Skeletal muscle tissue (tissue), 4 donors: ENCODE measurements around the gene MFAP3. TPM values are rescaled to one million over a fixed set of nuclear protein-coding genes. Genes with fewer than 3 reads are reported as not detected.

Experiments used
- H3K27ac ChIP-seq: one replicate; pipeline ENCODE4 v1.7.0; 2013; ENCODE audit warnings: mild to moderate bottlenecking, low read depth, low read length, inconsistent platforms
- H3K27me3 ChIP-seq, 3 donors: one replicate each; pipeline ENCODE4 v1.7.0; 2013; ENCODE audit warnings: low read length in 3 of 3; ENCODE audit not compliant: control insufficient read depth in 3 of 3, insufficient read depth in 3 of 3
- H3K36me3 ChIP-seq, 3 donors: one replicate each; pipeline ENCODE4 v1.7.0; 2013; ENCODE audit warnings: low read length in 3 of 3; ENCODE audit not compliant: control insufficient read depth in 3 of 3, insufficient read depth in 3 of 3
- H3K4me1 ChIP-seq, 3 donors: one replicate each; pipeline ENCODE4 v1.7.0; 2013; ENCODE audit warnings: low read length in 3 of 3, mild to moderate bottlenecking in 3 of 3; ENCODE audit not compliant: control insufficient read depth in 3 of 3, insufficient read depth in 3 of 3
- H3K4me3 ChIP-seq, 3 donors: one replicate each; pipeline ENCODE4 v1.7.0; 2013; ENCODE audit warnings: low read length in 3 of 3
- H3K9ac ChIP-seq, 3 donors: one replicate each; pipeline ENCODE4 v1.7.0; 2013; ENCODE audit warnings: low read length in 3 of 3, mild to moderate bottlenecking in 3 of 3, moderate library complexity in 2 of 3, low read depth in 1 of 3
- H3K9me3 ChIP-seq, 3 donors: one replicate each; pipeline ENCODE4 v1.7.0; 2013; ENCODE audit warnings: low read length in 3 of 3; ENCODE audit not compliant: control insufficient read depth in 3 of 3
- total RNA-seq: library from RNA; depleted of rRNA; stranded (reverse); fragments of >200 nt; gene quantifications from one replicate; pipeline ENCODE4 v1.2.3, GENCODE V29; 2014
- donor health status: Osteomylitis.

Gene MFAP3
- total RNA-seq, 1 donor from 2014 or later = 69.9 TPM

DNA sequence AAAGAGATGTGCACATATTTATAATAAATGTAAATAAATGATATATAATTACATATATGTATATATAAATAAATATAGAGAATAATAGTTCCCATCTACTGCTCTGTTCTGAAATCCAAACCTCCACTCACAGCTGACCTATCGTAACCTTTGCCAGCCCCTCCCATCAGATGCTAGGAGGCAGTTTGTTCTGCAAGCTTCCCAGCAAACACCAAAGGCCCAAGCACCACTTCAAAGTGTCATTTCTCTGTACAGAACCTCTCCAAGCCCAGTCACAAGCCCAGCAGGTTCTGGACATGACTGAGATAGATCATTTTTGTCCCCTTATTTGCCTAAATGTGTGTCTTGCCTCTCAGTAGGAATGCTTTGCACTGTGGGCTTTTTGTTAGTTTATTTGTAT, 62.4 kb downstream of the MFAP3 start:
- Histone ChIP-seq H3K36me3 (peaks cover 0 to 3% (median 0%) of the 10 kb centered on the region in 3 donors), H3K9ac (no peak overlapping the region), H3K27me3 (no peaks in the 10 kb centered on the region), H3K4me3 (no peak overlapping the region), H3K4me1 (no peaks in the 10 kb centered on the region), H3K27ac (no peak overlapping the region), H3K9me3 (no peaks in the 10 kb centered on the region)

DNA sequence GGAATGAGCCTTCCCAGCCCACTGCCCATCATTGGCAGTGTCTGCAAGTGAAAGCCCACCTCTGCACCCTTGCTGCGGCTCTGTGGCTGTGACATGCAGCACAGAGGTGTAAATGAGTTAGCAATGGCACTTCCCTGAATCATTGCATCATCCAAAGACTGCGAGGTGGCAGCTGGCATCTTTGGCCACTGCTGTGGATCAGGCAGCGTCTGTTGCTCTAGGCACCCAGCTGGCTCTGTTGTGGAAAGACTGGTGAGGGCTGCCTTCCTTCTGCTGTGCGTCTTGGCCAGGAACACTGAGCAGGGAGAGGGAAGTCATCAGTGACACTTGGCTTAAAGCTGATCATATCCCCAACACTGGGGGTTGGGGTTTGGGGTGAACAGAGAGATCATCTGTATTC, 64.5 kb downstream of the MFAP3 start:
- H3K4me1 ChIP-seq = no peaks in the 10 kb centered on the region
- H3K27ac ChIP-seq = no peak overlapping the region
- H3K4me3 ChIP-seq = no peak overlapping the region

More for the DNA sequence above, 64.5 kb downstream of the MFAP3 start:
- no peaks in the 10 kb centered on the region for H3K27me3 ChIP-seq
- no peaks in the 10 kb centered on the region for H3K9me3 ChIP-seq
- peaks cover 0 to 3% (median 0%) of the 10 kb centered on the region in 3 donors for H3K36me3 ChIP-seq
- no peak overlapping the region for H3K9ac ChIP-seq

Other genes with a start within 250 kb of the MFAP3 start
- 22.4 TPM for gene FAM114A2, start 57 bp upstream of the MFAP3 start, total RNA-seq
- gene GALNT10, start 151.8 kb downstream of the MFAP3 start, total RNA-seq = 10.4 TPM